HepG2 (cell line): ENCODE results near the gene FBLN5. TPM values are rescaled to one million over a fixed set of nuclear protein-coding genes. Genes with fewer than 3 reads are reported as not detected.

ENCODE experiments used
- ARID2 ChIP-seq: sonication (generic); formaldehyde crosslinking; IDR thresholded peaks from 2 replicates; pipeline ENCODE4 v1.8.1; 2022; ENCODE audit warnings: mild to moderate bottlenecking, missing genetic modification reagents, borderline replicate concordance
- ARID5B ChIP-seq: IDR thresholded peaks from 2 replicates; pipeline ENCODE4 v1.4.0; 2020; ENCODE audit warnings: mild to moderate bottlenecking, missing genetic modification reagents
- DBP ChIP-seq: sonication (generic); formaldehyde crosslinking; IDR thresholded peaks from 2 replicates; pipeline ENCODE4 v1.4.0; 2020; ENCODE audit warnings: missing genetic modification reagents; ENCODE audit errors: not compliant biosample characterization
- FIP1L1 ChIP-seq: fragments of 200-400 bp; formaldehyde crosslinking; IDR thresholded peaks from 2 replicates; pipeline ENCODE4 v1.6.1; 2018; ENCODE audit warnings: low read depth, mild to moderate bottlenecking, low read length, moderate library complexity, borderline replicate concordance; ENCODE audit not compliant: insufficient read depth
- FOSL1 ChIP-seq: sonication (generic); formaldehyde crosslinking; IDR thresholded peaks from 2 replicates; pipeline ENCODE4 v1.9.0; 2021; ENCODE audit warnings: missing genetic modification reagents, borderline replicate concordance
- HBP1 ChIP-seq: IDR thresholded peaks from 2 replicates; pipeline ENCODE4 v1.6.1; 2016; ENCODE audit warnings: low read depth, control low read depth
- KLF9 ChIP-seq: IDR thresholded peaks from 2 replicates; pipeline ENCODE4 v1.6.1; 2016; ENCODE audit warnings: low read depth
- SRF ChIP-seq: IDR thresholded peaks from 2 replicates; pipeline ENCODE4 v1.6.1; 2011; ENCODE audit warnings: mild to moderate bottlenecking, low read depth, low read length, moderate library complexity
- TCF7 ChIP-seq: sonication (generic); IDR thresholded peaks from 2 replicates; pipeline ENCODE4 v1.6.1; 2016; ENCODE audit warnings: antibody characterized with exemption, low read depth
- UBTF ChIP-seq: sonication (generic); formaldehyde crosslinking; IDR thresholded peaks from 2 replicates; pipeline ENCODE4 v1.4.0; 2020; ENCODE audit warnings: mild to moderate bottlenecking, missing genetic modification reagents
- ZBTB3 ChIP-seq: sonication (generic); formaldehyde crosslinking; IDR thresholded peaks from 2 replicates; pipeline ENCODE4 v1.4.0; 2020; ENCODE audit warnings: low read depth, mild to moderate bottlenecking, moderate library complexity, missing genetic modification reagents, borderline replicate concordance
- ZHX1 ChIP-seq: sonication (generic); formaldehyde crosslinking; IDR thresholded peaks from 2 replicates; pipeline ENCODE4 v1.8.1; 2022; ENCODE audit warnings: low read depth, mild to moderate bottlenecking, missing genetic modification reagents
- ZMAT5 ChIP-seq: sonication (generic); formaldehyde crosslinking; IDR thresholded peaks from 2 replicates; pipeline ENCODE4 v1.5.0; 2020; ENCODE audit warnings: mild to moderate bottlenecking, low read depth, missing genetic modification reagents, borderline replicate concordance
- ZNF317 ChIP-seq: sonication (generic); formaldehyde crosslinking; IDR thresholded peaks from 2 replicates; pipeline ENCODE4 v1.5.0; 2020; ENCODE audit warnings: mild to moderate bottlenecking, missing genetic modification reagents
- ZNF530 ChIP-seq: sonication (generic); formaldehyde crosslinking; IDR thresholded peaks from 2 replicates; pipeline ENCODE4 v1.5.0; 2020; ENCODE audit warnings: low read depth, mild to moderate bottlenecking, missing genetic modification reagents
- ZNF619 ChIP-seq: sonication (generic); formaldehyde crosslinking; IDR thresholded peaks from 2 replicates; pipeline ENCODE4 v1.4.0; 2020; ENCODE audit warnings: mild to moderate bottlenecking, missing genetic modification reagents
- ZSCAN21 ChIP-seq: sonication (generic); formaldehyde crosslinking; IDR thresholded peaks from 2 replicates; pipeline ENCODE4 v1.8.0; 2022; ENCODE audit warnings: mild to moderate bottlenecking, missing genetic modification reagents, moderate library complexity, borderline replicate concordance
- polyA plus RNA-seq, 8 experiments: library from polyadenylated mRNA; depleted of rRNA in 3 of 8; stranded (reverse) in 7 of 8; unstranded in 1 of 8; fragments of >200 nt; fragmentation: Illumina TruSeq in 4 of 8; extraction: Trizol in 4 of 8; gene quantifications; 2 replicates each; pipeline versions ENCODE4 v1.2.1 to v1.2.3, GENCODE V29; 2011 to 2016; ENCODE audit warnings: low read depth in 4 of 8, missing spikeins in 1 of 8, mixed read lengths in 1 of 8; ENCODE audit not compliant: insufficient read depth in 1 of 8
- total RNA-seq, 5 experiments: library from RNA; depleted of rRNA; stranded (reverse); fragments of >200 nt; fragmentation: Illumina TruSeq; extraction: Trizol; gene quantifications; 2 replicates each; pipeline ENCODE4 v1.2.3, GENCODE V29; 2016; ENCODE audit warnings: low read depth in 1 of 5

The FBLN5 gene
- total and polyA plus RNA-seq, 2 of the 13 experiments (the other 11 are each of a cell fraction or from before 2014, with no cell fraction given) = 0.38 to 0.77 TPM

GRCh38 chr14:91957876-91958313 lies 10.4 kb upstream of the FBLN5 start (continued):
- TF ChIP-seq DBP (no peak), ZNF619 (CRISPR knock-in tag) (peak; percentile 64; the same call in 1 of the 2 replicates), ZNF317 (0 out of 2 replicates have a peak, but pooled peaks have one; percentile 26), ZNF530 (CRISPR knock-in tag) (no peak), TCF7 (peak; percentile 45; the same call in 1 of the 2 replicates), FIP1L1 (no peak), ZMAT5 (CRISPR knock-in tag) (no peak), ZSCAN21 (no peak), SRF (no peak), UBTF (CRISPR knock-in tag) (0 out of 2 replicates have a peak, but pooled peaks have one; percentile 28), ZHX1 (CRISPR knock-in tag) (no peak), KLF9 (CRISPR knock-in tag) (no peak), FOSL1 (CRISPR knock-in tag) (no peak), ARID2 (CRISPR knock-in tag) (no peak), ARID5B (CRISPR knock-in tag) (peak; percentile 91), HBP1 (0 out of 2 replicates have a peak, but pooled peaks have one; percentile 47), ZBTB3 (CRISPR knock-in tag) (no peak)
